ENCODE results near the gene PAIP2.
"Not testable (repeated sequence)": the region's sequence is repeated elsewhere in the genome, so short reads cannot be mapped to it uniquely, and the experiment has no call there.

PAIP2 gene

DNA sequence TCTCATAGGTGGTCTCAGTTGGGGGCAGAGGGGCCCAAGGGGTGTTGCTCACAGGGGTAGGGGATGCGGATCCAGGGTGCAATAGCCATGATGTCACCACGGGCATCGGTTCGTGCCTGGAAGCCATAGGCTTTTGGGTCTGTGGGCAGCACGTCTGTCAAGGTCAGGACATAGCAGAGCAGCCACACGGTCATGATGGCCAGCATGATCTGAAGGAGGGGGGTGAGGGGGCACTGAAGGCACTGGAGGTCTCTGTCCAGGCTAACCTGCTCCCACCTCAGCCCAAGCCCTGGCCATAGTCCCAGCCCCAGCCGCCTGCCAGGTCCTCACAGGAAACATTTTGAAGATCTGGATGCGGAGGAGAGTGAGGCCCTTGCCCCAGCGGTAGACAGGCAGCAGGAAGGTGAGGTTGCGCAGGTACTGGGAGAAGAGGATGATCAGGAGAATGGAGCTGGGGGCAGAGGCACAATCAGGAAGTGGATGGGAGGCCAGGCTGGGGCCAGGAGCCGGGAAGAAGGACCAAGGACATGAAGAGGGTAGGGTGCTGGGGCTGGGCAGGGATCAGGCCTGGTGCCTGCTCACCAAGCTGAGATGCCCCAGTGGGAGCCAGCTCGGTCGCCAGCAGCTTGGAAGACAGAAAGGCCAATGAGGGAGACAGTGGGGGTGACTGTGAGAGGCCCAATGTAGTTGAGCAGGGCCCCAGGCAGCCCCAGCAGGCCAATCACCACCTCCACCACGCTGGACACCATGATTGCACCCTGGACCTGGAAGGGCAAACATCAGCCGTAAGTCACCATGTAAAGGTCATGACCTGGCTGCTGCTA lies 38.2 kb downstream of the PAIP2 start:
- DNase-seq, result no peak

DNA sequence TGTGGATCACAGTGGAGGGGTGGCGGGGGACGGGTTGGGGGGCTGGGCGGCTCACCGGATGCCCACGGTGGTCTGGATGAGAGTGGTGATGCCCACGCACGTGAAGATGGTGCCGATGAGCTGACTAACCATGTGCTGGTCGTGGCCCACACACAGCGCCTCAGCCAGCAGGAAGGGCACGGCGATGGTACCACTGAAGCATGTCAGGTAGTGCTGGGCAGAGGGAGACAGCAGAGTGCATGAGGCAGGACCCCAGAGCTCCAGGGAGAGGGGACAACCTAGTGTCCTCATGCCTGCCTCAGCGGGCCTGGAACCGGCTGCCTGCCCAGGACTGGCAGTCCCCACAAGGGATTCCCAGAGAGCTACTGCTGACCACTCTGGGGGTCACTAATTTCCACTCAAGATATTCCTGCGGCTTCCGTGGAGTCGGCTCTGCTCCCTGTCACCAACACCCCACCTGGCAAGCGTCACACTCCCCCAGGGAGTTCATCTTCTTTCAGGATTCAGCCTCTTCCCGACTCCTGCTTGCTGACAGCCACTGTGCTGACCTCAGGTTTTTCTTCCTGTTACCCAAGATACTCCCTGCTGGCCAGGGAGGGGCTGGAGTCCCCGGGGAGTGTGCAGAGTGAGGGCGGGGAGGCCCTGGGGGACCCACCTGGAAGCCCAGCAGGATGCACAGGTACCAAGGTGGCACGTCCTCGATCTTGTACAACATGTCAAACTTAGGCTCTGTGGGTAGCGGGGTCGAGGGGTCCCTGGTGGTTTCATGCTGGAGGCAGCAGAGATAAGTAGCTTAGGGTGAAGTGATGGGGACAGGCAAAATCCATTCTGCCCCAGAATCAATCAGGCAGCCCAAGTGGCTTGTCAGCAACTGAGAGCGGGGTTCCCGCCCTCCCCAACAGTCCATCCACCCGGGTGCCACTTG lies 40.4 kb downstream of the PAIP2 start:
- no peak for DNase-seq

DNA sequence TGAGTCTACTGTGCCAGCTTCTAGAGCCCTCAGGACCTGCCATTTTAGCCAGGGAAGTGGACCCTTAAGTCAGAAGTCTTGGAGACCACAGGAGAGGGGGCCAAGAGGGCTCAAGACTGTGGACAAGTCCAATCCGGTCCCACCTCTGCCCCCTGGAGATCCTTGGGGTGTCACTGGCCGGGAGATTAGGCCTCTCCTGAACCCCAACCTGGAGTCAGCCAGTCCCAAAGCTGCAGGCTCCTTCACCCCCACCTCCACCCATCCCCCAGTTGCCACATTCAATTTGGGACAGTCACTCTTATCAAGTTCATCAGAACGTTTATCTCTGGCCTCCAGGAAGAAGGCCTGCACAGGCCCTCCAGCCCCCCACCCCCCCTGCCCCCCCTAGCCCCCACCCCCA lies 41.2 kb downstream of the PAIP2 start:
- no peak for DNase-seq

DNA sequence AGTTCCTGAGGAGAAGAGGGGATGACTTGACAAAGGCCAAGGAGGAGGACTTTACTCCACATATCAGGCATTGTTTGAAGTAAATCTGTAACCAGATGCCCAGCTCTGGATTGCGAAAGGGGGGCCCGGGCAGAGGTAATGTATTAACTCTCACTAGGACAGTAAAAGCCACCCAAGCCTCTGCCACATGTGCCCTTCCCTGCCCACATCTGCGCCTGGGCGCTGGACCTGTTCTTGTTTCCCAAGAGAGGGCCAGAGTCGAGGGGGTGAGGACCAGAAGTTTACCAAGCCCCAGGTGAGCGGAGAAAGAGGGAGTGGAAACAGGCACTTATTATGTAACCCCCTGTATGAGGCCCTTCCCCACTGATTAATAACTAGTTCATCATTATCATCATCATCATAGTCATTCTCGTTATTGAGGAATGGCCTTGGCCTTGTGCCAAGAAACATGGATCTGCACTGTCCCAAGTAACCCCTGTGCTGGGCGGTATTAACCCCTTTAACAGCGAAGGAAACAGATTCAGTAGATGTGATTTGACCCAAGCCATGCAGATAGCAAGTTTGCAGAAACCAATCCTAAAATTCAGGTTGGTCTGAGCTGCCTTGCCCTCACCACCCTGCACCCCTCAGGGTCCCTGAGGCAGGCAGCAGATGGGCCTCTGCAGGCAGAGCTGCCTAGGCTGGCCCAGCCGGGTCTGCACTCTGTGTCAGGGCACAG lies 41.8 kb downstream of the PAIP2 start, which contains the start of gene SLC23A1:
Gene SLC23A1 (minus strand): TSS at position 23 of the 718 bp plus-strand sequence. CDS start 44 bp downstream, outside the sequence.
- no peak for DNase-seq

DNA sequence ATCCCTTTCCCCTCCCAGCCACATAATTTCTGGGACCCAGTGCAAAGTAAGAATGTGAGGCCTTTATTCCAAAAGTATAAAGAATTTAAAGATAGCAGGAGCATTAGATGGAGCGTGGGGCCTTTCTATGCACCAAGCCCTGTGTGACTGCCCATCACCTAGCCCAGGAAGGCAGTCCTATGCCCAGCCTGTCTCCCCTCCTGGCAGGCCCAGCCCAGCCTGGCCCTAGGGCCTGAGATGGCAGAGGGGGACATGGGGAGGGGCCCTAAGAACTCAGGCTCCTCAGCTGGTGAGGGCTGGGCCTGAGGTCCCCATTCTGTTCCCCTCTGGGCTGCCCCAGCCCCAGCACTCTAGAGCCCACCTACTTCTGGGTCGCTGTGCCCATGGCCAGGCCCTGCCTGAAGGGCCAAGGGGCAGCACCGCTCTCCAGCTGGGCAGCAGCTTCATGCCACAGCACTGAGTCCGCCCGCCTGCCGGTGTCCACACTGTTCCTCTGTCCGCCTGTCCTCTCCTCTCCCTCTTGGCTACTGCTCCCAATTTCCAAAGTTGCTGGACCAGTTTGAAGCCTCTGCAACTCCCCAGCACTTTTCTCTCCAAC lies 42.4 kb downstream of the PAIP2 start:
- no peak for DNase-seq

DNA sequence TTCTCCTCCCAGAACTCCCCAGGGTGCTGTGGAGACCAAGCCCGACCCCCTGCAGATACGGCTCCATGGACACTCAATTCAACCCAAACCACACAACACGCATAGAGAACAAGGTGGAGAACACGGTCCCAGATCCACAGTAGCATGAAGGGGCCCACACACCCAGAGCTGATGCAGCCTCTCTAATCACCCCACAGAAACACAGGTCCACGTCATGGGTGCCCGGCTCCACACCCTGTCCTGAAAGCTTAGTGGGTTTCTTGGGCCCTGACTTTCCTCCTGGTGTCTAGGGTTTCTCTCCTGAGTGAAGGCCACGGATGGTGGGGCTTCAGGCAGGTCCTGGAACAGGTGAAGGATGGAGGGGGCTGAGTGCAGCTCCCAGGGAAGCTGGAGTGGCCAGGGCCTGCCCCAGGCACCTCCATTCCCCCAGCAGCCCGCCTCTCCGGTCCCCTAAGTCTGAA lies 43.0 kb downstream of the PAIP2 start:
- DNase-seq, result no peak

DNA sequence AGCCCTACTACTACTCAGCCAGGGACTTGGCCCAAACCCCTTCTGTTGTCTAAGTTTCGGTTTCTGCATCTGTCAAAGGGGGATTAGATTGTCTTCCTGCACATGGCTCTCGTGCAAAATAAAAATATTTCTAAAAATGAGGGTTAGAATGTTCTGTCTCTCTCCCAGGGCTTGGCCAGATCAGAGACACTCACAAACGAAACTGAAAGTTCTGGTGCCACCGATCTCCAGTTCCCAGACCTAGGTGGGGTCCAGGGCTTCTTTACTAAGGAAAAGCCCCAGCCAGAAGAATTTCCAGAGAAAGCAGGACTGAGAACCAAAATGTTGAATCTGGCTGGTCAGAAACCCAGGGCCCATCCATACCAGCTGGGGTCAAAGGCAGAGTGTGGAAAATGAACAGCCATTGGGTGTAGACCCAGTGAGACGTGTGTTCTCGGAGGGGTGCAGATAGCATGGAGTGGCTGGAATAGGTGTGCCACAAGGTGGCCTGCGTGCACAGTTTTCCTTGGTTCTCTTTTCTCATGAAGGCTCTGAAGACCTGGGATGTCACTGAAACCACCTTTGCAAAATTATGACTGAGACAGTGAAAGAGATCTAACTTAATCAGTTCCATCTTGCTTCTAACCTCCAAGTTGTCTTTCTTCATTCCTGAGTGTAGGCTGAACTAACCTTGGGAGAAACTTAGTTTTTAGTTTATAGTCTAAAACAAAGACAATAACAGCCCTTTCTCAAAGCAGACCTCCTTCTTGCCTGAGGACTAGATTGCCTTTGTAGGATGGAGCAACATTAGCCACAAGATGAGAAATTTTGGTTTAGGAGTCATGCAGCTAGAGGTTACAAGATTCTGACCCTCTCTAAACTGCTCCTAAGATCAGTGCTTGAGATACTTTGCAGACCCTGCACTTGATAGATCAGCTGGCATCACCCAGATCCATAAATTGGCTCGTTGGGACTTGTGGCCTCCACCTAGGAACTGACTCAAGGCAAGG lies 43.7 kb downstream of the PAIP2 start:
- peak; percentile 31 to 51 for DNase-seq

DNA sequence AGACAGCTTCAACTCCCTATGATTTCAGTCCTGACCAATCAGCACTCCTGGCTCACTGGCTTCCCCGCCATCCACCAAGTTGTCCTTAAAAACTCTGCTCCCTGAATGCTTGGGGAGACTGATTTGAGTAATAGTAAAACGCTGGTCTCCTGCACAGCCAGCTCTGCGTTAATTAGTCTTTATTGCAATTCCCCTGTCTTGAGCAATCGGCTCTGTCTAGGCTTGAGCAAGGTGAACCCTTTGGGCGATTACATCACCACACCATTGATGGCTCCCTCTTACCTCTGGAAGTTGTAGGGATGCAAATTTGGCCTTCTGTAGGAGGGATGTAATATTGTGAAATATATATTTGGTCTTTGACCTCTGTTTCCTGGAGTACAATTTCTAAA lies 44.4 kb downstream of the PAIP2 start:
- no peak for DNase-seq

DNA sequence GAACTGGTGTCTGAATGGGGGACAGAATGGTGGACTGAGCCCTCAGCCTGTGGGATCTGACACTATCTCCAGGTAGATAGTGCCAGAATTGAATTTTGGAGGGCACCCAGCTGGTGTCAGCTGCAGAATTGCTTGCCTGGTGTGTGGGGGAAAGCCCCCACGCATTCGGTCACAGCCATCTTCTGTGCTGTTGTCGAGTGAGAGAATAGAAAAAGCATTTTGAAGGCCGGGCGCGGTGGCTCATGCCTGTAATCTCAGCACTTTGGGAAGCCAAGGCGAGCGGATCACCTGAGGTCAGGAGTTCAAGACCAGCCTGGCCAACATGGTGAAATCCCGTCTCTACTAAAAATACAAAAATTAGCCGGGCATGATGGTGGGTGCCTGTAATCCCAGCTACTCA lies 45.3 kb downstream of the PAIP2 start:
- not testable (repeated sequence) for DNase-seq

DNA sequence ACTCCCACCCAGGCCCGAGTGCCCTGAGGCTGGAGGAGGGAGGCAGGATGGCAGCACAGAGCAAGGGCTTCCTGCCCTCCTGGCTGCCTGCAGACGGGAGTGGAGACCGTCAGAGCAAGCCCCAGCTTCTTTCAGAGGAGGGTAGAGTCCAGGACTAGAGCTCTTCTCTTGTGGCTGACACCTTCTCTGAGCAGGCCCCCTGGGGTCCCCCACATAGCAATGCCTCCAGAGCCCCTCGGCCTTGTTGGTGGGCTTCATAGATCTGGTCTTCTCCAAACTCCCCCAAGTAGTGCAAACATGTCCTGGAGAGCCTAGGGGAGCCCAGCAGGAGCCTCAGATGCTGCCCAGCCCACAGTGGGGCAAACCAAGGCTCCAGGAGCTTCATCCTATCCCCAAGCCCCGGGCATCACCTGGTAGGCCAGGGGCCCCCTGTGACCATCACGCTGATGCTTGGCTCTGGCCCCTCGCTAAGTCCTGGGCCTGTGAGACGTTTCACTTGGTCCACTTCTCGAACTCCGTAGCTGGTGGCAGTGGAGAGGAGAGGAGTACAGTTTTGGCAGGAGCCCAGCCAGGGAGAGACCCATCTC lies 46.0 kb downstream of the PAIP2 start:
- no peak for DNase-seq

DNA sequence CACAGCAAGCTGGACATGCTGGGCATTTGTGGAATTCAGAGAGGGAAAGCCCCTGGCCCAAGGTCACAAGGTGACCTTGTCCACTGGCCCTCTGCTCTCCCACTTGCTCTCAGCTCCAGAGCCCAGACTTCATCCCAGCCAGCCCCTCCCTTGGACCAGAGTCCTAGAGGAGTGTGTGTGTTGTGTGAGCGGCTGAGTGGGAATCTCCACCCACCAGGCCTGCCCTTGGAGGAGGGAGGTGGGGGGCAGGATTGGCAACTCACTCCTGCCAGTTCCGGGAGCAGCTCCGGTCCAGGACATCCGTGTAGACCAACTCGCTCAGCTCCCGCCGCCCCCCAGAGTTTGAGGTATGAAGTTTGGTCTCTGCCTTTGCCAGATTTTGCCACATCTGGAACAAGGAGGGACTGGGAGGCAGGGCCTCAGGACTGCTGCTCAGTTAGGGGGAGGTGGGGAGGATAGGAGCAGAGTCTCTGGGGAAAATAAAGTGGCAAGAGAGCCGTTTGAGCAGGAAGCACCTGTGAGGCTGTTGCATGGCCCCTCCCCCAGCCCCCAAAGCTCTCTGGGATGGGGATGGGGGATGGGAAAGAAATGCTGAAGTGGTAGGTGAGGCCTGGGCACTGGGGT lies 46.7 kb downstream of the PAIP2 start:
- peak in 1 of 2 experiments; percentile 32 for DNase-seq

DNA sequence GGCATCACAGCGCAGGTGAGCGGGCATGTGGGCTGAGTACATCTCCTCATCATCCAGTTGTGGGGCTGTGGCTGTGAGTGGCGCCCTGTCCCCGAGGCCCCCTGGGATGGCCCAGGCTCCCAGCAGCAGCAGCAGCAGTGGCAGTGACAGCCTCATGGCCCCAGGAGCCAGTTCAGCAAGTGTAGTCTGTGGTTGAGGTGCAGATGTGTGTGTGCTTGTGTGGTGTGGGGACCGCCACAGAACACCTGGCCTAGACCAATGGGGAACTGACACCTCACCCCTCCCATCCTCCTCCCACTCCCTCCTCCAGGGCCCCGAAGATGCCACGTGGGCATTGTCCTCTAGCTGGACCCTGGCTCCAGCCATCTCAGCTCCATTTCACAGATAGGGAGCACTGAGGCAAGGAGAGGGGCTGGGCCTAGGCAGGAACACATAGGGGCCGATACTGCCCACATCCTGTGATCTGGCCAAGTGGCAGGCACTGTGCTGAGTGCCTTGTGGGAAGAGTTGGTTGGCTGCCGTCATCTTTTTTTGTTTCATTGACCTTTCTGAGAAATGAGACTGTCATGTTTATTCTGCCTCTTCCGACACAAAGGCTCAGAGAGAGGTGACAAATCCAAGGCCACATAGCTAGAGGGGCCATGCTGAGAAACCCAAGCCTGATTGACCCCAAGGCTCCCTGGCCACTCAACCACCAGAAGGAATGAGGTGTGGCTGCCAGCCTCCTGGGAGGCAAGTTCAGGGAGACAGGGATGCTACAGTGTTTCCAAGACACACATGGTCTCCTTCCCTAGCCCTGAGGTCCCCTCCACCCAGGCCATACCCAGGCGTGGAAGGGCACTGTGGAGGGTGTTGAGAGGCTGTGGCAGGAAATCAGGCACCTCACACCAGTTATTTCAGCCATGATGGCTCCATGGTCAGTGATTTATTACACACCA lies 48.3 kb downstream of the PAIP2 start, which contains the start of gene MZB1:
Gene MZB1 (minus strand): TSS at position 213 of the 938 bp plus-strand sequence. CDS start 57 bp downstream, at position 156.
- no peak for DNase-seq

DNA sequence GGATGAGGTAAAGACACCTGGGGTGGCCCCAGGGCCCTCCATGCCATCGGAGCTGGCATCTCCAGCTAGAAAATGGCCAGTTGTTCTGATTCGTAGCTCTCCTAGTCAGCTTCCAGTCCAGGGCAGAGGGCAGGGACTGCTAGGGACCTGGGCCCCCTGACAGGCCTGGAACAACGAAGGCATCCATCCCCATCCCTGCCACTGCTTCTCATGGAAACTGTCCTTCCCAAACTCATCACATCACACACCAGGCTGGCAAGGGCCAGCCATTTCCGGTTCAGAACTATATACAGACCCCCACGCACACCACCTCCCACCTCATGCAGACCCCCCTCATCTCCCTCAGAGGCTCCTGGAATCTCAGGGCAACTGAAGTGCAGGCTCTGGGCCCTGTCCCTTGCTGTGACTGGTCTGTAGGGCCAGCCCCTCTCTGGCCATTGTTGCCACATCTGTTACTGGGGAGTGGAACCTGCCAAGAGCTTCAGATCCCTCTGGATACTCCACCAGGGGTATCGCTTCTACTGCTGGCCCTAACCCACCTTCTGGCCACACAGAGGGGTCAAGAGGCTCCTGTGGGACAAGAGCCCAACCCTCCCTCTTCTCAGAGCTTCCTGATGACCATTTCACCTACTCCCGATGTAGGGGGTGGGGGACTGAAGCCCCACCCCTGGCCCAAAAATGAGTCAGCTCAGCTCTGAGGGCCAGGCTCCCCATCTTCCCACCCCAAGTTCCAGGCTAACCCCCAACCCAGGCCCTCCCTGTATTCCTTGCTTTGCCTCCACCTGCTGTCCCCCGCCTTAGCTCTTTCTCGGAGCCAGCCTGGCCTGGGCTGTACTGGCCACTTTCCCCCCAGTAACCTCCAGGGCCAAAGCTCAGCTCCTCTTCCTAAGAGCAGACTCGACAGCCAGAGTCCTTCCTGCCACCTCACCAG lies 49.2 kb downstream of the PAIP2 start:
- DNase-seq, result no peak

DNA sequence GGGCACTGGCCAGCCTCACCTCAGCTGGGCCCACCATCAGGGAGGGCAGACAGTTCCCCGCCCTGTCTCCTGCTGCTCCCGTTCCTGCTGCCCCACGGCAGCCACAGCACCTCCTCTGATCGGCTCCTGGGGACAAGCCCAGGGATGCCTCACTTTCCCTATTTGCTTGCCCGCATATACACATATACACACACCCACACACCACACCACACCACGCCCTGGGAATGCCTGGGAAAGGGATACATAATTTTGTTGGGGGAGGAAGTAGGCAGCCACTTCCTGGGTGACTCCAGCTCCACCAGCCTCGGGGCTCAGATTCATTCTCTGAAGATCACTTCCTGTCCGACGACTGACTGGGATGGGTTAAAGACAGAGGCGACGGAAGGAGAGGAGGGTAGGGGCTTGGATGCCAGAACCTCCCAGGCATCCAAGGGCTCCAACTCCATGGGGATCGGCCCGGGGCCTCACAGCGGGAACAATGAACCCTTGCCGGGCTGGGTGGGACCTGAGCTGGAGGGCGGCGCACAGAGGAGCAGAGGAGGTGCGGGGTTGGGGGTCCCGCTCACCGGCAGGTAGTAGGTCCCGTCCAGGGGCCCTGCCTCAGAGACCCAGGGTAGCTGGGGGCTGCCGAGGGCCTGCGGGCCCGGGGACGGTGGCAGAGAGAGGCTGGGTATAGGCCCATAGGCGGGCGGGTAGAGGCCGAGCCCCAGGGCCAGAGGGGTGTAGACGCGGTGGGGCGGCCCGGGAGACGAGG lies 50.1 kb downstream of the PAIP2 start:
- no peak for DNase-seq

DNA sequence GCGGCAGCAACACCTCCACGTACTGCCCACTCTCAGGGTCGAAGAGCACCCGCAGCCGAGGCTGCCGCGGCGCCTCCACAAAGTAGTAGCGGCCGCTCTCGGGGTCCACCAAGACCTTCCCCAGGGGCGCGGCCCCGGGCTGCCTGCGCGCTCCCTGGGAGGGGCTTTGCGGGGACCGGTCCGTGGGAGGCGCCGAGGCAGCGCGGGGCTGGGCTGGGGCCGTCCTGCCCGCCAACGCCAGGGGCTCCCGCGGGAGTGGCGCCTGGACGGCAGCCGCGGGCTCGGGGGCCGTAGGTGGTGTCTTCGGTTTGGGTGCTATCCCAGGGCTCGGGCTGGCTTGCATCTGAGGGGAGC lies 50.6 kb downstream of the PAIP2 start:
- no peak for DNase-seq

DNA sequence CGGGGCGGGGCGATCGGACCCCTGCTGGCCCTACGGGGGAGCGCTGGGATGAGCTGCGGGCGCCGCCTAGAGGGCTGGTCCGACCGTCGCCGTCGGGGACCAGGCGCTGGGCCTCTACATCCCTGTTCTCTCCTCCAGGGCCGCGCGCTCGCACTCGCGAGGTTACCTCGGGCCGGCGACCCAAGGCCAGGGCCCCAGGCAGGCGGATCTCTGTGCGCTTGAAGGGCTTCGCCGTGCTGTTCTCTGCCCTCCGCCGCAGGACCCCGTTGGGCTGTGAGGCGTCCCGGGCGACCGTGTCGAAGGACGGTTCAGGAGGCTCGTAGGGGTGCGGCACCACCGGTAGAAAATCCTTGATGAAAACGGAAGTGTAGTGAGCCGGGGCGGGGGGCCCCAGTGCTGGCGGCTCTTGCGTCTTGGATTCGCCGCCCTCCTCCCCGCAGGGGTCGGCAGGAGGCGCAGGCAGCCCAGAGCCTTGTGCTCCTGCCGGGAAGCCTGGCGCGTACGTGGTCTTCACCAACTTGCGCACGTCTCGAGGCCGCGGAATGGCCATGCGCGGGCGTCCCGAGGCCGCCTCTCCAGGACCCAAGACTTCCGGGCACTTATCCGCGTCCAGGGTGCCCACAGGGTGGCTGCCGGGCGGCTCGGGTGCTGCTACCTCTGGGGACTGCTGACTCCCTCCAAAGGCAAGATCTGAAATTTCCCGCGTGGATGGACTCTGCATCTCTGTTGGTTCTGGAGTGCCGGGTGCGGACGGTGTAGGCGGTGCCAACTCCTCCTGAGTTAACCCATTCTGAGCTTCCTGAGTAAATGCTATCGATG lies 51.2 kb downstream of the PAIP2 start:
- peak; percentile 80 to 86 for DNase-seq
